Vagina (tissue), 2 donors: ENCODE measurements around the gene SPECC1L.

Source experiments
- POLR2AphosphoS5 ChIP-seq, 2 donors: sonication (generic); formaldehyde crosslinking; IDR thresholded peaks; one replicate each; pipeline ENCODE4 v1.9.0; 2017; ENCODE audit warnings: antibody characterized with exemption in 2 of 2, mild to moderate bottlenecking in 2 of 2, low read depth in 1 of 2; ENCODE audit not compliant: insufficient read depth in 1 of 2
- TF ChIP-seq, protein P1 (sequence below), 3 experiments: fragments of 450-650 bp in 2 of 3; fragments of 200-600 bp in 1 of 3; sonication (generic) in 1 of 3; IDR thresholded peaks; one replicate each; pipeline ENCODE4 v1.5.1; 2017 to 2019; ENCODE audit warnings: antibody characterized with exemption in 3 of 3, mild to moderate bottlenecking in 2 of 3, moderate library complexity in 2 of 3

DNA sequence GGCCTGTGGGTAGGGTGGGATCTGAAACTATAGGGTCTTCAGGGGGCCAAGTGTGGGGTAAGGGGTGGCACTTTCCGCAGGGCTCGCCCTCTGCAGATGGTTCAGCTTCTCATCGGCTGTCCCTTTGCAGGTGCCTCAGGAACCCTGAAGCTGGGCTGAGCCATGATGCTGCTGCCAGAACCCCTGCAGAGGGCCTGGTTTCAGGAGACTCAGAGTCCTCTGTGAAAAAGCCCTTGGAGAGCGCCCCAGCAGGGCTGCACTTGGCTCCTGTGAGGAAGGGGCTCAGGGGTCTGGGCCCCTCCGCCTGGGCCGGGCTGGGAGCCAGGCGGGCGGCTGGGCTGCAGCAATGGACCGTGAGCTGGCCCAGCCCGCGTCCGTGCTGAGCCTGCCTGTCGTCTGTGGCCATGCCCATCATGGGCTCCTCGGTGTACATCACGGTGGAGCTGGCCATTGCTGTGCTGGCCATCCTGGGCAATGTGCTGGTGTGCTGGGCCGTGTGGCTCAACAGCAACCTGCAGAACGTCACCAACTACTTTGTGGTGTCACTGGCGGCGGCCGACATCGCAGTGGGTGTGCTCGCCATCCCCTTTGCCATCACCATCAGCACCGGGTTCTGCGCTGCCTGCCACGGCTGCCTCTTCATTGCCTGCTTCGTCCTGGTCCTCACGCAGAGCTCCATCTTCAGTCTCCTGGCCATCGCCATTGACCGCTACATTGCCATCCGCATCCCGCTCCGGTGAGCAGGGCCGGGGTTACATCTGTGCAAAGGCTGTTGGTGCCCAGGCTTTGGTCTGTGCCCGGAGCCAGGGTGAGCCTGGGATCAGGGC lies 162.6 kb downstream of the SPECC1L start:
- TF ChIP-seq, protein P1, sequence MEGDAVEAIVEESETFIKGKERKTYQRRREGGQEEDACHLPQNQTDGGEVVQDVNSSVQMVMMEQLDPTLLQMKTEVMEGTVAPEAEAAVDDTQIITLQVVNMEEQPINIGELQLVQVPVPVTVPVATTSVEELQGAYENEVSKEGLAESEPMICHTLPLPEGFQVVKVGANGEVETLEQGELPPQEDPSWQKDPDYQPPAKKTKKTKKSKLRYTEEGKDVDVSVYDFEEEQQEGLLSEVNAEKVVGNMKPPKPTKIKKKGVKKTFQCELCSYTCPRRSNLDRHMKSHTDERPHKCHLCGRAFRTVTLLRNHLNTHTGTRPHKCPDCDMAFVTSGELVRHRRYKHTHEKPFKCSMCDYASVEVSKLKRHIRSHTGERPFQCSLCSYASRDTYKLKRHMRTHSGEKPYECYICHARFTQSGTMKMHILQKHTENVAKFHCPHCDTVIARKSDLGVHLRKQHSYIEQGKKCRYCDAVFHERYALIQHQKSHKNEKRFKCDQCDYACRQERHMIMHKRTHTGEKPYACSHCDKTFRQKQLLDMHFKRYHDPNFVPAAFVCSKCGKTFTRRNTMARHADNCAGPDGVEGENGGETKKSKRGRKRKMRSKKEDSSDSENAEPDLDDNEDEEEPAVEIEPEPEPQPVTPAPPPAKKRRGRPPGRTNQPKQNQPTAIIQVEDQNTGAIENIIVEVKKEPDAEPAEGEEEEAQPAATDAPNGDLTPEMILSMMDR (IDR thresholded peaks at IDR 0.05): no peak
- no peak for TF ChIP-seq POLR2AphosphoS5 (IDR thresholded peaks at IDR 0.05; ENCODE audit: insufficient read depth in 1 of 2, low read depth in 1 of 2)
